ENCODE data around the gene PRR5L.

Gene PRR5L

GRCh38 chr11:36513965-36514364, 217.9 kb downstream of the PRR5L start:
- TF ChIP-seq CTCF (IDR thresholded peaks at IDR 0.05; ENCODE audit: extremely low read depth, missing control alignments): no peak
- DNase-seq (ENCODE audit: low spot score): no peak

Data from GM20000 (cell line).